Astrocyte of the spinal cord (primary cell): ENCODE data around the gene THOC6.
A peak's percentile ranks its signal among the peaks of the same experiment; 100 is the strongest.

ENCODE experiments used
- DNase-seq: peaks from one replicate; pipeline ENCODE4 v3.0.0; 2011; ENCODE audit warnings: low read depth, low spot score
- H3K4me3 ChIP-seq: 2 replicates; pipeline ENCODE4 v1.5.1; 2011; ENCODE audit warnings: low read depth, mild to moderate bottlenecking, low read length, moderate library complexity
- in situ Hi-C: cut with HindIII; loops from 2 replicates; pipeline ENCODE4 v1.10.0; 2017; ENCODE audit warnings: low sequenced_read_pairs
- TF ChIP-seq, protein P1 (sequence below): IDR thresholded peaks from 2 replicates; pipeline ENCODE4 v1.5.1; 2012; ENCODE audit warnings: low read depth, mild to moderate bottlenecking, low read length, inconsistent platforms

THOC6 gene

GRCh38 chr16:3020247-3020603, 3.6 kb upstream of the THOC6 start, which contains the start of gene TNFRSF12A:
TNFRSF12A (plus strand) TSS chr16:3020368; CDS start chr16:3020398, 30 bp downstream.
- peak; percentile 80 for DNase-seq
- TF ChIP-seq, protein P1, sequence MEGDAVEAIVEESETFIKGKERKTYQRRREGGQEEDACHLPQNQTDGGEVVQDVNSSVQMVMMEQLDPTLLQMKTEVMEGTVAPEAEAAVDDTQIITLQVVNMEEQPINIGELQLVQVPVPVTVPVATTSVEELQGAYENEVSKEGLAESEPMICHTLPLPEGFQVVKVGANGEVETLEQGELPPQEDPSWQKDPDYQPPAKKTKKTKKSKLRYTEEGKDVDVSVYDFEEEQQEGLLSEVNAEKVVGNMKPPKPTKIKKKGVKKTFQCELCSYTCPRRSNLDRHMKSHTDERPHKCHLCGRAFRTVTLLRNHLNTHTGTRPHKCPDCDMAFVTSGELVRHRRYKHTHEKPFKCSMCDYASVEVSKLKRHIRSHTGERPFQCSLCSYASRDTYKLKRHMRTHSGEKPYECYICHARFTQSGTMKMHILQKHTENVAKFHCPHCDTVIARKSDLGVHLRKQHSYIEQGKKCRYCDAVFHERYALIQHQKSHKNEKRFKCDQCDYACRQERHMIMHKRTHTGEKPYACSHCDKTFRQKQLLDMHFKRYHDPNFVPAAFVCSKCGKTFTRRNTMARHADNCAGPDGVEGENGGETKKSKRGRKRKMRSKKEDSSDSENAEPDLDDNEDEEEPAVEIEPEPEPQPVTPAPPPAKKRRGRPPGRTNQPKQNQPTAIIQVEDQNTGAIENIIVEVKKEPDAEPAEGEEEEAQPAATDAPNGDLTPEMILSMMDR, result no peak
- H3K4me3 ChIP-seq, result peak within 1 kb of the TSS; percentile 80
- in situ Hi-C loops, result no loop called here

DNA sequence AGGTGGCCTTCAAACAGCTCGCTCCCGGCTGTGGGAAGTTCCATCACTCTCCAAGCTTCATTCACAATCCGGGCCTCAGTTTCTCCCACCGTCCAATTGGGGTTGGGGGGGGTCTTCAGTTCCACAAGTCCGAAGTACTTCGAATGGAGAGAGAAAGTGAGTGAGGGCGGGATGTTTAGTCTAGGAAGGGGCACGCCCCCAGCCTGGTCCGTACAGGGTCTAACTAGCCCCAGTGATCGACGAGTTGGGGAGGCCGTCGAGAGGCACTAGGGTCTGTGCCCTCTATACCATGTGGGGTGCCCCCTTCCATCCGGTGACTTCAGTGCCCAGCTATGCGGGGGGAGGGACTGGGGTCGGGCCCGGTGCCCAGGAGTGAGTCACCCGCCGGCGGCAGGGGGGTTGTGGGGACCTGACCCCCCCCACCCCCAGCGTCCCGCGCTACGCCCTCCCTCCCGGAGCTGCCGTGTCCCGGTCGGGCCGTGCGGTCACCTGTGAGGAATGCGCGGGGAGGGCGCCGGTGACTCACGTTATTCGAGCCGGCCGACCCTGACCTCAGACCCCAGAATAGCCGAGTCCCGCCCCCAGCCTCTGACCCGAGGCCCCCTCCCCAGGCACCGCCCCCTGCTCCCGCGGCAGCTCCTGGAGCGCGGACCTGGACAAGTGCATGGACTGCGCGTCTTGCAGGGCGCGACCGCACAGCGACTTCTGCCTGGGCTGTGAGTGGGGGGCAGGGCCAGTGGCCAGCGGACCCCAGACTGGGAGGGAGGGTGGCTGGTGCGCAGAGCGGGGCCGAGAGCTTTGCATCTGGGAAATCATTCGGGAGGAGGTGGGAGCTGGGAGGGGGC, 3.0 kb upstream of the THOC6 start:
- TF ChIP-seq, protein P1, result no peak
- H3K4me3 ChIP-seq, result peak overlapping the region; percentile 80
- DNase-seq, result peak; percentile 91
- in situ Hi-C loops, result no loop called here

- peak overlapping the region; percentile 80 for H3K4me3 ChIP-seq
- in situ Hi-C loops, result no loop called here
- TF ChIP-seq, protein P1, result peak; percentile 39
- peak; percentile 98 for DNase-seq
These were observed 2.2 kb upstream of the THOC6 start for GRCh38 chr16:3021449-3022207.

- TF ChIP-seq, protein P1, result no peak
- H3K4me3 ChIP-seq, result peak overlapping the region; percentile 80
- DNase-seq, result peak; percentile 97
- in situ Hi-C loops, result no loop called here
These were observed 1.6 kb upstream of the THOC6 start for GRCh38 chr16:3022208-3022683.

DNA sequence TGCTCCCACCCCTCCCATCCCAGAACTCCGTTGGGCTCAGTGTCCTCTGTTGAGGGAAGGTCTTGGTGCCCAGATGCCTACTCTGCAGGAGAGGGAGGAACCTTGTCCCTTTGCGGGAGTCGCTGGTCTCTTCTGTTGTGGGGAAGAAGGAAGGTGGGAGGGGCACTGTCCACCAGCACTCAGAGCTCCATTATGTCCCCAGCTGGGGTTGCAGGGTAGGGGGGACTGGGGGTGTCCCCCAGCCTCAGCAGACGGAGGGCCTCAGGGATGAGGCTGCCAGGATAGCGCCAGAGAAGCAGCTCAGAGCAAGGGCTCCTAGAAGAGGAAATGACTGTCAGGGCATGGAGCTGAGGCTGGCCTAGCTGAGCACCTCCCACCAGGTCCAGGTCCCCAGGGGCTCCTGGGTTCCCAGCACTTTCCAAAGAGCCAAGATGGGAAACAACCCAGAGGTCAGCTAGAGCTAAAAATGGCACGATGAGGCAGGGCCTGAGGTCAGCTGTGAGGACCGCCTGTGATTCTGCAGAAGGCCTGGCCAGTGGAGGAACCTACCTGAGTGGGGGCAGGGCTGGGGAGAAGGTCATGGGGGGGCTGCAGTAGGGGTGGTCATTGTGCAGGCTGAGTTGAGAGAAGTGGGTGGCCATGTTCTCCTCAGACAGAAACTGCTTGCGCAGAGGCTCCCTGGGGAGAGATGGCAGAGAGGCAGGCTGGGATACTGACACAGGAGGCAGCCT, 986 bp upstream of the THOC6 start:
- peak overlapping the region; percentile 80 for H3K4me3 ChIP-seq
- peak; percentile 51 for DNase-seq
- TF ChIP-seq, protein P1, result no peak
- in situ Hi-C loops, result no loop called here

- no peak for DNase-seq
- H3K4me3 ChIP-seq, result peak overlapping the region; percentile 80
- in situ Hi-C loops, result no loop called here
- TF ChIP-seq, protein P1, result no peak
These were observed 493 bp upstream of the THOC6 start for GRCh38 chr16:3023415-3023668.
